ENCODE data around the gene RWDD3. TPM values are rescaled to one million over a fixed set of nuclear protein-coding genes. Genes with fewer than 3 reads are reported as not detected.

The RWDD3 gene
- 15.7 and 22.1 TPM in 2 replicates for polyA plus RNA-seq (2011; rRNA removed)
- polyA plus RNA-seq (2012; cell fraction: cytosol; rRNA removed), result 7.9 and 8.2 TPM in 2 replicates
- 4.9 and 7.5 TPM in 2 replicates for polyA plus RNA-seq (2012; cell fraction: nucleus; rRNA removed)
- polyA plus RNA-seq (2017; fragmentation: RNase III; extraction: RNeasy Plus Mini Kit Qiagen cat#74134 plus additional on column Dnase treatment), result 17.1 to 20.3 TPM (median 17.6 TPM) in 3 replicates
- 2.5 and 3.8 TPM in 2 replicates for polyA minus RNA-seq (2011; rRNA and poly(A)+ RNA removed)

DNA sequence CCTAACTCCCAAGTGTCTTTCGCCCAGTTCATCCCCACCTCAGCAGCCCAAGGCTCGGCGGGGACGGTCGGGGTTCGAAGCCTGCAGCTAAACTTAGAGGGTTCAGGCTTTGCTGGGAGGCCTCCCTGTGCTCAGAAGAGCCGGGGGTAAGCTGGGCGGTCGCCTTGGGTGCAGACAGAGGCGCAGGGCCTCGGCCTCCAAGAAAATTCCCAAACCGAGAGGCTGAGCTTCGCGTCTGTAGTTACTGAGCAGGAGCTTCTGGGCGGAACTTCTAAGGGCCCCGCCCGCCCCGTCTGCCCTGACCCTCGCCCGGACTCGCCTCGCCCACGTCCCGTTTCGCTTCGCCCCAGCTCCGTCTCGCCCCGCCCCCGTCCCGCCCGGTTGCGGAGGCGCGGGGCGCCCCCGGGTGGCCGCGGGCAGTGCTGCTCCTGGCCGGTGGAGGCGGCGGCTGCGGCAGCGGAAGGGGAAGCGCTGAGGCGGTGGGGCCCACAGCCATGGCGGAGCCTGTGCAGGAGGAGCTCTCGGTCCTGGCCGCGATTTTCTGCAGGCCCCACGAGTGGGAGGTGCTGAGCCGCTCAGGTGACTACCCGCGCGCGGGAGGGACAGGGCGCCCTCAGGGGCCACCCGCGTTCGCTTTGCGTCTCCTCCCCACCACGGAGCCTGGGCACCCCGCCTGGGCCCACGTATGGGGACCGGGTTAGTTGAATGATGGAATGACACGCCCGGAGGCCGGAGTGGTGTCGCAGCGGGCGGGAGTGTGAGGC is at the start of gene RWDD3:
TSS of gene RWDD3 (plus strand) at position 474 of the 764 bp plus-strand sequence. CDS start at position 495, 21 bp downstream.
- Histone ChIP-seq H3K9me3 (no peaks in the 10 kb centered on the region), H3K4me1 (peaks cover 16% of the 10 kb centered on the region), H3K4me3 (peak within 1 kb of the TSS; percentile 98), H3K4me2 (peak within 1 kb of the TSS; percentile 82), H3K27ac (peak within 1 kb of the TSS; percentile 92 to 100)
- TF ChIP-seq MAZ (IDR thresholded peaks at IDR 0.05; ENCODE audit: borderline replicate concordance, low read depth, low read length) (0 out of 2 replicates have a peak, but pooled peaks have one; percentile 21), POLR2AphosphoS2 (conservative IDR thresholded peaks at IDR 0.05; ENCODE audit: low read length) (no peak), SMC3 (IDR thresholded peaks at IDR 0.05) (peak; percentile 89), FOXS1 (CRISPR knock-in tag; IDR thresholded peaks at IDR 0.05) (no peak), POLR2A (IDR thresholded peaks at IDR 0.05; ENCODE audit: low read length) (peak; percentile 68), BHLHE40 (IDR thresholded peaks at IDR 0.05; ENCODE audit: low read depth, low read length) (no peak), MAX (IDR thresholded peaks at IDR 0.05) (peak; percentile 56), PHF8 (IDR thresholded peaks at IDR 0.05; ENCODE audit: borderline replicate concordance, low read depth) (peak; percentile 63; the same call in 1 of the 2 replicates), KDM5A (IDR thresholded peaks at IDR 0.05) (no peak), CEBPB (IDR thresholded peaks at IDR 0.05) (no peak), RAD21 (conservative IDR thresholded peaks at IDR 0.05 in 1 of 2, IDR thresholded peaks at IDR 0.05 in 1 of 2) (peak; percentile 67 to 89; a peak in 4 of 5 replicates), CBX8 (IDR thresholded peaks at IDR 0.05) (no peak), BCL3 (IDR thresholded peaks at IDR 0.05) (peak; percentile 50; the same call in 2 of the 3 replicates), JUN (IDR thresholded peaks at IDR 0.05) (peak in 1 of 2 experiments; percentile 78; a peak in 3 of 5 replicates), CTCF (IDR thresholded peaks at IDR 0.05) (peak; percentile 69)
- ATAC-seq (peak; percentile 95 to 97), DNase-seq (ENCODE audit: low read depth in 1 of 2, low spot score in 1 of 2) (peak; percentile 65 to 88), FAIRE-seq (no peak)
- ChIA-PET POLR2A (interaction anchor here (0.6 to 2.3 kb wide), 15 partner anchors 9 to 380 kb away, joined by 3 to 31 read pairs (median 6); partner anchors contain the start of genes ALG14 and TLCD4), CTCF (interaction anchor here (0.5 to 3.1 kb wide), 38 partner anchors 8 to 380 kb away, joined by 3 to 20 read pairs (median 4); partner anchors contain the start of genes ALG14 and TLCD4)
- 0% methylated on average over 5 of the region's 71 CpGs for WGBS (ENCODE audit: missing lambda C conversion rate)

- ATAC-seq (no peak), FAIRE-seq (no peak), DNase-seq (ENCODE audit: low read depth in 1 of 2, low spot score in 1 of 2) (no peak)
- Histone ChIP-seq H3K4me1 (peaks cover 6% of the 10 kb centered on the region; the same call in 2 of the 3 replicates), H3K4me3 (no peak overlapping the region), H3K9me3 (no peaks in the 10 kb centered on the region), H3K27ac (no peak overlapping the region), H3K4me2 (no peak overlapping the region)
- CTCF ChIA-PET, result interaction anchor here (0.5 to 0.6 kb wide), 2 partner anchors 9 to 984 kb away, joined by 3 read pairs; no protein-coding TSS in a partner anchor
- WGBS (ENCODE audit: missing lambda C conversion rate), result 95% methylated on average over 4 of the region's 4 CpGs
- POLR2A ChIA-PET, result no interaction called here
- TF ChIP-seq REST (IDR thresholded peaks at IDR 0.05), result no peak
- TF ChIP-seq GATA3 (IDR thresholded peaks at IDR 0.05; ENCODE audit: borderline replicate concordance), result no peak
- no peak for TF ChIP-seq POLR2AphosphoS2 (conservative IDR thresholded peaks at IDR 0.05; ENCODE audit: low read length)
- TF ChIP-seq JUN (IDR thresholded peaks at IDR 0.05), result no peak
- no peak for TF ChIP-seq CHD2 (IDR thresholded peaks at IDR 0.05; ENCODE audit: low read length, partially characterized antibody)
- TF ChIP-seq HOXB5 (CRISPR knock-in tag; IDR thresholded peaks at IDR 0.05), result no peak
- no peak for TF ChIP-seq EHMT2 (IDR thresholded peaks at IDR 0.05; ENCODE audit: low read depth)
- TF ChIP-seq KDM1A (IDR thresholded peaks at IDR 0.05; ENCODE audit: low read depth), result no peak
- no peak for TF ChIP-seq TP53 (CRISPR knock-in tag; IDR thresholded peaks at IDR 0.05)
- TF ChIP-seq MYC (IDR thresholded peaks at IDR 0.05; ENCODE audit: borderline replicate concordance, low read length), result no peak
- TF ChIP-seq, protein P1, sequence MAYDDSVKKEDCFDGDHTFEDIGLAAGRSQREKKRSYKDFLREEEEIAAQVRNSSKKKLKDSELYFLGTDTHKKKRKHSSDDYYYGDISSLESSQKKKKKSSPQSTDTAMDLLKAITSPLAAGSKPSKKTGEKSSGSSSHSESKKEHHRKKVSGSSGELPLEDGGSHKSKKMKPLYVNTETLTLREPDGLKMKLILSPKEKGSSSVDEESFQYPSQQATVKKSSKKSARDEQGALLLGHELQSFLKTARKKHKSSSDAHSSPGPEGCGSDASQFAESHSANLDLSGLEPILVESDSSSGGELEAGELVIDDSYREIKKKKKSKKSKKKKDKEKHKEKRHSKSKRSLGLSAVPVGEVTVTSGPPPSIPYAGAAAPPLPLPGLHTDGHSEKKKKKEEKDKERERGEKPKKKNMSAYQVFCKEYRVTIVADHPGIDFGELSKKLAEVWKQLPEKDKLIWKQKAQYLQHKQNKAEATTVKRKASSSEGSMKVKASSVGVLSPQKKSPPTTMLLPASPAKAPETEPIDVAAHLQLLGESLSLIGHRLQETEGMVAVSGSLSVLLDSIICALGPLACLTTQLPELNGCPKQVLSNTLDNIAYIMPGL (CRISPR knock-in tag; IDR thresholded peaks at IDR 0.05; ENCODE audit: borderline replicate concordance), result no peak
- no peak for TF ChIP-seq JUNB (IDR thresholded peaks at IDR 0.05)
- no peak for TF ChIP-seq FOXS1 (CRISPR knock-in tag; IDR thresholded peaks at IDR 0.05)
- TF ChIP-seq HOXA7 (CRISPR knock-in tag; IDR thresholded peaks at IDR 0.05), result no peak
Measured at GRCh38 chr1:95186149-95186548, 47.9 kb upstream of the RWDD3 start.
